ENCODE results near the gene PRXL2B. TPM values are rescaled to one million over a fixed set of nuclear protein-coding genes. Genes with fewer than 3 reads are reported as not detected.
A peak's percentile ranks its signal among the peaks of the same experiment; 100 is the strongest.

The PRXL2B gene
- total RNA-seq, 4 donors from 2014 or later: 33.7 to 101 (median 50.1) TPM

- H3K4me1 ChIP-seq: peaks cover 7 to 47% (median 43%) of the 10 kb centered on the region in 4 donors
- WGBS, 2 donors (ENCODE audit: low coverage in 1 of 2): 74% methylated on average over 12 of the region's 12 CpGs; no CpG with 5 or more reads in 1 of the 2 donors
- intact Hi-C loops (cut with DNase I; ENCODE audit: low total_unique reads): no loop called here
Measured at GRCh38 chr1:2539312-2539907, 47.2 kb upstream of the PRXL2B start.

GRCh38 chr1:2540816-2541492 is 45.6 kb upstream of the PRXL2B start:
- WGBS, 2 donors (ENCODE audit: low coverage in 1 of 2): 30% methylated on average over 12 of the region's 39 CpGs; no CpG with 5 or more reads in 1 of the 2 donors
- no peak for TF ChIP-seq POLR2AphosphoS5 (IDR thresholded peaks at IDR 0.05)
- no peak for TF ChIP-seq EP300 (IDR thresholded peaks at IDR 0.05; ENCODE audit: low read depth)
- TF ChIP-seq CTCF (IDR thresholded peaks at IDR 0.05): no peak
- H3K27ac ChIP-seq: peak overlapping the region in 2 of 4 donors; percentile 15 to 44
- no peaks in the 10 kb centered on the region for H3K9me3 ChIP-seq
- peaks cover 7 to 53% (median 44%) of the 10 kb centered on the region in 4 donors for H3K4me1 ChIP-seq
- H3K4me3 ChIP-seq: no peak overlapping the region
- DNase-seq: no peak
- intact Hi-C loops (cut with DNase I; ENCODE audit: low total_unique reads): loop anchor here (5.0 kb wide), 1 partner anchor 64 kb away; the partner anchor contains the start of gene PLCH2
- no peaks in the 10 kb centered on the region for H3K36me3 ChIP-seq
- in situ Hi-C loops (cut with MboI; ENCODE audit: low pct_ligation_motif_present in 1 of 4, low pct_unique_long_range_greater_than_20kb in 1 of 4, low sequenced_read_pairs in 3 of 4): loop anchor here in 1 of 4 donors (10.0 to 25.0 kb wide), 2 partner anchors 126 to 354 kb away; partner anchors contain the start of genes FAAP20 and PEX10
- H3K27me3 ChIP-seq: peaks cover 20% of the 10 kb centered on the region

More at GRCh38 chr1:2539312-2539907, 47.2 kb upstream of the PRXL2B start:
- TF ChIP-seq POLR2AphosphoS5 (IDR thresholded peaks at IDR 0.05) (no peak), POLR2A (IDR thresholded peaks at IDR 0.05) (no peak), EP300 (IDR thresholded peaks at IDR 0.05; ENCODE audit: low read depth) (no peak), CTCF (IDR thresholded peaks at IDR 0.05) (peak in 4 of 5 experiments; percentile 22 to 49 (median 28))
- H3K36me3 ChIP-seq: no peaks in the 10 kb centered on the region
- no peaks in the 10 kb centered on the region for H3K9me3 ChIP-seq
- no peak for DNase-seq
- no peak overlapping the region for H3K27ac ChIP-seq
- H3K27me3 ChIP-seq: peaks cover 30% of the 10 kb centered on the region
- in situ Hi-C loops (cut with MboI; ENCODE audit: low pct_ligation_motif_present in 1 of 4, low pct_unique_long_range_greater_than_20kb in 1 of 4, low sequenced_read_pairs in 3 of 4): loop anchor here in 1 of 4 donors (25.0 kb wide), 1 partner anchor 352 kb away; the partner anchor contains the start of gene FAAP20
- no peak overlapping the region for H3K4me3 ChIP-seq

- Histone ChIP-seq H3K36me3 (no peaks in the 10 kb centered on the region), H3K27me3 (peaks cover 17% of the 10 kb centered on the region), H3K4me1 (peaks cover 7 to 59% (median 49%) of the 10 kb centered on the region in 4 donors), H3K27ac (peak overlapping the region in 2 of 4 donors; percentile 19 to 44), H3K9me3 (no peaks in the 10 kb centered on the region), H3K4me3 (no peak overlapping the region)
- intact Hi-C loops (cut with DNase I; ENCODE audit: low total_unique reads) (loop anchor here (5.0 kb wide), 1 partner anchor 64 kb away; the partner anchor contains the start of gene PLCH2), in situ Hi-C loops (cut with MboI; ENCODE audit: low pct_ligation_motif_present in 1 of 4, low pct_unique_long_range_greater_than_20kb in 1 of 4, low sequenced_read_pairs in 3 of 4) (loop anchor here in 1 of 4 donors (10.0 to 25.0 kb wide), 2 partner anchors 127 to 354 kb away; partner anchors contain the start of genes FAAP20 and PEX10)
- TF ChIP-seq POLR2AphosphoS5 (IDR thresholded peaks at IDR 0.05) (peak in 2 of 3 donors; percentile 41 to 46), EP300 (IDR thresholded peaks at IDR 0.05; ENCODE audit: low read depth) (no peak), CTCF (IDR thresholded peaks at IDR 0.05) (no peak), POLR2A (IDR thresholded peaks at IDR 0.05) (no peak)
- peak; percentile 93 for DNase-seq
- 62% methylated on average over 25 of the region's 25 CpGs; no CpG with 5 or more reads in 1 of the 2 donors for WGBS, 2 donors (ENCODE audit: low coverage in 1 of 2)
Measured at GRCh38 chr1:2541619-2542245, 44.8 kb upstream of the PRXL2B start.

All from transverse colon (tissue), 4 donors.